Neural cell (in vitro differentiated cells): ENCODE measurements around the gene TAF11. TPM values are rescaled to one million over a fixed set of nuclear protein-coding genes. Genes with fewer than 3 reads are reported as not detected.
"Not testable (repeated sequence)": the region's sequence is repeated elsewhere in the genome, so short reads cannot be mapped to it uniquely, and the experiment has no call there.

Experiments
- H2AFZ ChIP-seq: fragments of 200-600, 300-800 bp; sonication (generic), shearing (Covaris generic); 2 replicates; pipeline ENCODE4 v1.6.0; 2014; ENCODE audit warnings: low read depth, mild to moderate bottlenecking, antibody characterized with exemption, low read length, moderate library complexity
- H3F3A ChIP-seq: fragments of 200-600 bp; shearing (Covaris generic); 2 replicates; pipeline ENCODE4 v1.6.1; 2016; ENCODE audit warnings: mild to moderate bottlenecking, moderate library complexity, mixed read lengths, antibody characterized with exemption, low read length; ENCODE audit not compliant: insufficient read depth, poor library complexity, severe bottlenecking
- H3K27ac ChIP-seq: fragments of 200-600, 300-800 bp; sonication (generic), shearing (Covaris generic); 2 replicates; pipeline ENCODE4 v1.5.1; 2014; ENCODE audit warnings: mild to moderate bottlenecking, low read length, moderate library complexity
- H3K27me3 ChIP-seq: fragments of 300-800, 200-600 bp; sonication (generic), shearing (Covaris generic); 2 replicates; pipeline ENCODE4 v1.6.0; 2014; ENCODE audit warnings: mild to moderate bottlenecking, low read depth, low read length, moderate library complexity; ENCODE audit not compliant: insufficient read depth
- H3K36me3 ChIP-seq: fragments of 300-800, 200-600 bp; sonication (generic), shearing (Covaris generic); 2 replicates; pipeline ENCODE4 v1.5.1; 2014; ENCODE audit warnings: mild to moderate bottlenecking, antibody characterized with exemption, low read length, moderate library complexity; ENCODE audit not compliant: insufficient read depth
- H3K4me2 ChIP-seq: fragments of 300-800, 200-600 bp; sonication (generic), shearing (Covaris generic); 2 replicates; pipeline ENCODE4 v1.6.0; 2014; ENCODE audit warnings: mild to moderate bottlenecking, low read length
- H3K4me3 ChIP-seq: fragments of 300-800, 200-600 bp; sonication (generic), shearing (Covaris generic); 2 replicates; pipeline ENCODE4 v1.5.1; 2014; ENCODE audit warnings: mild to moderate bottlenecking, low read length, moderate library complexity
- H3K79me2 ChIP-seq: fragments of 200-600 bp; shearing (Covaris generic); replicated peaks from 2 replicates; pipeline ENCODE4 v1.6.0; 2014; ENCODE audit warnings: mild to moderate bottlenecking, low read length, moderate library complexity; ENCODE audit not compliant: insufficient read depth
- H3K9ac ChIP-seq: fragments of 300-800, 200-600 bp; sonication (generic), shearing (Covaris generic); 2 replicates; pipeline ENCODE4 v1.6.1; 2016; ENCODE audit warnings: mild to moderate bottlenecking, low read length, mixed read lengths
- H3K9me2 ChIP-seq: fragments of 200-600 bp; shearing (Covaris generic); 2 replicates; pipeline ENCODE4 v1.6.1; 2016; ENCODE audit warnings: mild to moderate bottlenecking, low read length, mixed read lengths; ENCODE audit not compliant: insufficient read depth
- H3K9me3 ChIP-seq: fragments of 200-600, 300-800 bp; sonication (generic), shearing (Covaris generic); 2 replicates; pipeline ENCODE4 v1.6.1; 2016; ENCODE audit warnings: mild to moderate bottlenecking, mixed run types, low read length, moderate library complexity, mixed read lengths
- H4K20me1 ChIP-seq: fragments of 200-600 bp; shearing (Covaris generic); 2 replicates; pipeline ENCODE4 v1.6.1; 2016; ENCODE audit warnings: mild to moderate bottlenecking, mixed run types; ENCODE audit not compliant: insufficient read depth
- EP300 ChIP-seq: fragments of 450-650 bp; conservative IDR thresholded peaks from 2 replicates; pipeline ENCODE4 v1.6.1; 2014; ENCODE audit warnings: antibody characterized with exemption, mild to moderate bottlenecking, moderate library complexity; ENCODE audit not compliant: poor library complexity, severe bottlenecking
- EZH2 ChIP-seq: fragments of 200-600, 300-800 bp; shearing (Covaris generic), sonication (generic); IDR thresholded peaks from 2 replicates; pipeline ENCODE4 v1.6.1; 2014; ENCODE audit warnings: antibody characterized with exemption, low read length, borderline replicate concordance, mild to moderate bottlenecking; ENCODE audit not compliant: insufficient read depth, poor library complexity, severe bottlenecking
- MXI1 ChIP-seq: fragments of 450-650 bp; conservative IDR thresholded peaks from 2 replicates; pipeline ENCODE4 v1.6.1; 2014; ENCODE audit warnings: antibody characterized with exemption, mild to moderate bottlenecking; ENCODE audit not compliant: poor library complexity, severe bottlenecking
- POLR2AphosphoS5 ChIP-seq: IDR thresholded peaks from 2 replicates; pipeline ENCODE4 v1.6.1; 2012
- RAD21 ChIP-seq: fragments of 450-650 bp; conservative IDR thresholded peaks from 2 replicates; pipeline ENCODE4 v1.6.1; 2014; ENCODE audit warnings: antibody characterized with exemption, mild to moderate bottlenecking, moderate library complexity
- SMC3 ChIP-seq: fragments of 450-650 bp; conservative IDR thresholded peaks from 2 replicates; pipeline ENCODE4 v1.6.1; 2014; ENCODE audit warnings: antibody characterized with exemption, mild to moderate bottlenecking, moderate library complexity; ENCODE audit not compliant: poor library complexity
- TAF1 ChIP-seq: IDR thresholded peaks from 2 replicates; pipeline ENCODE4 v1.6.1; 2012; ENCODE audit warnings: low read depth
- polyA minus RNA-seq: library from RNA; depleted of rRNA, polyadenylated mRNA; stranded (reverse); fragments of >200 nt; gene quantifications from 2 replicates; pipeline ENCODE4 v1.2.3, GENCODE V29; 2014
- polyA plus RNA-seq: library from polyadenylated mRNA; depleted of rRNA; stranded (reverse); fragments of >200 nt; gene quantifications from 2 replicates; pipeline ENCODE4 v1.2.3, GENCODE V29; 2014
- TF ChIP-seq, protein P1 (sequence below): IDR thresholded peaks from 2 replicates; pipeline ENCODE4 v1.6.1; 2012; ENCODE audit warnings: borderline replicate concordance
- TF ChIP-seq, protein P2 (sequence below): fragments of 450-650 bp; IDR thresholded peaks from 2 replicates; pipeline ENCODE4 v1.5.1; 2014; ENCODE audit warnings: antibody characterized with exemption, mild to moderate bottlenecking, moderate library complexity; ENCODE audit not compliant: poor library complexity, severe bottlenecking

Gene TAF11
- 110 and 115 TPM in 2 replicates for polyA plus RNA-seq
- polyA minus RNA-seq: 39.7 and 46.3 TPM in 2 replicates

DNA sequence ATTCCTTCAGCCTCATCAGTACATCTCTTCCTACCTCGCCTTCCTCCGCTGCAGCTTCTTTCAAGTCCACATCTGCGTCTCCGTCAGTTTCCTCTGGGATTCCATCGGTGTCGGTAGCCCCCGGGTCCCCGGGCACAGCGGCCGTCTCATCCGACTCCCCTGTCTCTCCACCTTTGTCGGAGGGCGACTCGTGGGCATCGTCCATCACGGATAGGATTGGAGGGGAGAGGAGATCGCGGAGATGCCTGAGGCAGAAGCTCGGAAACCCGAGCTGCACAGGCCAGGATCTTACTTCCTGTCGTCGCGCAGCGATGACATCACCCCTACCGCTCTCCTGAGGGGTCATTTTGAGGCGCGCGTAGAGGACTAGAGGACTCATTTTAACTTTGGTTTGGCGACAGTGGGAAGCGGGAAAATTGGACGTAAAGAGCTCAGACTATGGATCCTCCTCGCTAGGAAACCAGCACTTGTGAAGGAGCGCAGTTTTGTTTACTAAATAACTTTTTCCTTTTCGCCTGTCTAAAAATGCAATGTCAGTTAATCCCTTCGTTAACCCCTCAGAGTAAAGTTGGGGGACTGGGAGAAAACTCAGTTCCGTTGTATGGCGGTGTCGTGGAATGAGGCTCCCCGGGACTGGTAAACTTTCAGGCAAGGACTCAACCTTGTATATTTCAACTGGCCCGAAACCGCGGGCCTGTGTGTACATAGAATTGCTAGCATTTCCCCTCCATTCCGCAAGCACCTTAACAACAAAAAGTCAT lies at the start of gene TAF11:
TAF11 (minus strand) TSS at position 290 of the 761 bp plus-strand sequence; CDS start at position 205, 85 bp downstream.
- peak within 1 kb of the TSS; percentile 85 for H3K9ac ChIP-seq
- H3K9me2 ChIP-seq: no peaks in the 10 kb centered on the region
- no peaks in the 10 kb centered on the region for H3K27me3 ChIP-seq
- peak within 1 kb of the TSS; percentile 82 for H3K27ac ChIP-seq
- H3K36me3 ChIP-seq: no peaks in the 10 kb centered on the region
- peak within 1 kb of the TSS; percentile 75 for H3K4me3 ChIP-seq
- H3F3A ChIP-seq: peaks cover 5% of the 10 kb centered on the region
- no peaks in the 10 kb centered on the region for H3K9me3 ChIP-seq
- TF ChIP-seq RAD21 (peak; percentile 38), TAF1 (no peak), POLR2AphosphoS5 (peak; percentile 88), EP300 (peak; percentile 38), MXI1 (peak; percentile 89), SMC3 (no peak), EZH2 (no peak)
- TF ChIP-seq, protein P1, sequence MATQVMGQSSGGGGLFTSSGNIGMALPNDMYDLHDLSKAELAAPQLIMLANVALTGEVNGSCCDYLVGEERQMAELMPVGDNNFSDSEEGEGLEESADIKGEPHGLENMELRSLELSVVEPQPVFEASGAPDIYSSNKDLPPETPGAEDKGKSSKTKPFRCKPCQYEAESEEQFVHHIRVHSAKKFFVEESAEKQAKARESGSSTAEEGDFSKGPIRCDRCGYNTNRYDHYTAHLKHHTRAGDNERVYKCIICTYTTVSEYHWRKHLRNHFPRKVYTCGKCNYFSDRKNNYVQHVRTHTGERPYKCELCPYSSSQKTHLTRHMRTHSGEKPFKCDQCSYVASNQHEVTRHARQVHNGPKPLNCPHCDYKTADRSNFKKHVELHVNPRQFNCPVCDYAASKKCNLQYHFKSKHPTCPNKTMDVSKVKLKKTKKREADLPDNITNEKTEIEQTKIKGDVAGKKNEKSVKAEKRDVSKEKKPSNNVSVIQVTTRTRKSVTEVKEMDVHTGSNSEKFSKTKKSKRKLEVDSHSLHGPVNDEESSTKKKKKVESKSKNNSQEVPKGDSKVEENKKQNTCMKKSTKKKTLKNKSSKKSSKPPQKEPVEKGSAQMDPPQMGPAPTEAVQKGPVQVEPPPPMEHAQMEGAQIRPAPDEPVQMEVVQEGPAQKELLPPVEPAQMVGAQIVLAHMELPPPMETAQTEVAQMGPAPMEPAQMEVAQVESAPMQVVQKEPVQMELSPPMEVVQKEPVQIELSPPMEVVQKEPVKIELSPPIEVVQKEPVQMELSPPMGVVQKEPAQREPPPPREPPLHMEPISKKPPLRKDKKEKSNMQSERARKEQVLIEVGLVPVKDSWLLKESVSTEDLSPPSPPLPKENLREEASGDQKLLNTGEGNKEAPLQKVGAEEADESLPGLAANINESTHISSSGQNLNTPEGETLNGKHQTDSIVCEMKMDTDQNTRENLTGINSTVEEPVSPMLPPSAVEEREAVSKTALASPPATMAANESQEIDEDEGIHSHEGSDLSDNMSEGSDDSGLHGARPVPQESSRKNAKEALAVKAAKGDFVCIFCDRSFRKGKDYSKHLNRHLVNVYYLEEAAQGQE: peak; percentile 69
- TF ChIP-seq, protein P2, sequence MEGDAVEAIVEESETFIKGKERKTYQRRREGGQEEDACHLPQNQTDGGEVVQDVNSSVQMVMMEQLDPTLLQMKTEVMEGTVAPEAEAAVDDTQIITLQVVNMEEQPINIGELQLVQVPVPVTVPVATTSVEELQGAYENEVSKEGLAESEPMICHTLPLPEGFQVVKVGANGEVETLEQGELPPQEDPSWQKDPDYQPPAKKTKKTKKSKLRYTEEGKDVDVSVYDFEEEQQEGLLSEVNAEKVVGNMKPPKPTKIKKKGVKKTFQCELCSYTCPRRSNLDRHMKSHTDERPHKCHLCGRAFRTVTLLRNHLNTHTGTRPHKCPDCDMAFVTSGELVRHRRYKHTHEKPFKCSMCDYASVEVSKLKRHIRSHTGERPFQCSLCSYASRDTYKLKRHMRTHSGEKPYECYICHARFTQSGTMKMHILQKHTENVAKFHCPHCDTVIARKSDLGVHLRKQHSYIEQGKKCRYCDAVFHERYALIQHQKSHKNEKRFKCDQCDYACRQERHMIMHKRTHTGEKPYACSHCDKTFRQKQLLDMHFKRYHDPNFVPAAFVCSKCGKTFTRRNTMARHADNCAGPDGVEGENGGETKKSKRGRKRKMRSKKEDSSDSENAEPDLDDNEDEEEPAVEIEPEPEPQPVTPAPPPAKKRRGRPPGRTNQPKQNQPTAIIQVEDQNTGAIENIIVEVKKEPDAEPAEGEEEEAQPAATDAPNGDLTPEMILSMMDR: no peak
- H4K20me1 ChIP-seq: no peaks in the 10 kb centered on the region
- peak within 1 kb of the TSS; percentile 85 for H2AFZ ChIP-seq
- H3K4me2 ChIP-seq: peak within 1 kb of the TSS; percentile 100
- H3K79me2 ChIP-seq: peaks cover 35% of the 10 kb centered on the region

GRCh38 chr6:34934516-34934915 lies 46.7 kb upstream of the TAF11 start:
- Histone ChIP-seq H3K27ac (no peak overlapping the region), H4K20me1 (no peaks in the 10 kb centered on the region), H2AFZ (no peak overlapping the region)

GRCh38 chr6:34932202-34932601 lies 44.4 kb upstream of the TAF11 start:
- not testable (repeated sequence) for H3F3A ChIP-seq, H3K4me3 ChIP-seq, H3K9me3 ChIP-seq, H4K20me1 ChIP-seq, H3K9ac ChIP-seq, H3K36me3 ChIP-seq, H3K4me2 ChIP-seq, H2AFZ ChIP-seq, H3K27ac ChIP-seq, H3K79me2 ChIP-seq, H3K9me2 ChIP-seq, H3K27me3 ChIP-seq

More at GRCh38 chr6:34934516-34934915, 46.7 kb upstream of the TAF11 start:
- Histone ChIP-seq H3K9me2 (no peaks in the 10 kb centered on the region), H3K36me3 (no peaks in the 10 kb centered on the region), H3K9me3 (no peaks in the 10 kb centered on the region), H3K4me3 (no peak overlapping the region), H3K27me3 (no peaks in the 10 kb centered on the region), H3F3A (no peaks in the 10 kb centered on the region), H3K4me2 (no peak overlapping the region), H3K9ac (no peak overlapping the region), H3K79me2 (no peaks in the 10 kb centered on the region)
- TF ChIP-seq RAD21 (no peak), MXI1 (no peak)
